LHCN-M2 (cell line): ENCODE measurements around the gene NR4A2. TPM values are rescaled to one million over a fixed set of nuclear protein-coding genes. Genes with fewer than 3 reads are reported as not detected.
"Not testable (repeated sequence)": the region's sequence is repeated elsewhere in the genome, so short reads cannot be mapped to it uniquely, and the experiment has no call there.

Experiments
- DNase-seq: peaks from one replicate; pipeline ENCODE4 v3.0.0-alpha.2; 2012; ENCODE audit warnings: low read depth
- total RNA-seq: library from RNA; depleted of rRNA; stranded (reverse); fragments of >200 nt; gene quantifications from 2 replicates; pipeline ENCODE4 v1.2.3, GENCODE V29; 2014; rRNA removed

The NR4A2 gene
- total RNA-seq, 1 experiment from 2014 or later, result 0.40 TPM

GRCh38 chr2:156321243-156321904, 11.1 kb downstream of the NR4A2 start:
- no peak for DNase-seq

- DNase-seq, result peak; percentile 43
These were observed 11.9 kb downstream of the NR4A2 start for GRCh38 chr2:156320486-156321098.

- DNase-seq, result no peak
These were observed 12.6 kb downstream of the NR4A2 start for GRCh38 chr2:156319811-156320485.

- no peak for DNase-seq
These were observed 14.9 kb downstream of the NR4A2 start for GRCh38 chr2:156317631-156318030.

- no peak for DNase-seq
These were observed 20.5 kb downstream of the NR4A2 start for GRCh38 chr2:156311976-156312375.

- DNase-seq, result no peak
These were observed 21.7 kb downstream of the NR4A2 start for GRCh38 chr2:156310773-156311172.

GRCh38 chr2:156309917-156310316, 22.6 kb downstream of the NR4A2 start:
- DNase-seq, result no peak

- no peak for DNase-seq
These were observed 23.4 kb downstream of the NR4A2 start for GRCh38 chr2:156309167-156309566.

- DNase-seq, result no peak
These were observed 25.7 kb downstream of the NR4A2 start for GRCh38 chr2:156306821-156307220.

GRCh38 chr2:156305121-156305520, 27.4 kb downstream of the NR4A2 start:
- DNase-seq, result no peak

- no peak for DNase-seq
These were observed 32.2 kb downstream of the NR4A2 start for GRCh38 chr2:156300337-156300736.

GRCh38 chr2:156294945-156295580, 37.5 kb downstream of the NR4A2 start:
- DNase-seq, result no peak

- not testable (repeated sequence) for DNase-seq
These were observed 39.1 kb downstream of the NR4A2 start for GRCh38 chr2:156293382-156293781.

GRCh38 chr2:156279446-156280150, 52.9 kb downstream of the NR4A2 start:
- DNase-seq, result no peak

Other genes starting within 250 kb of the NR4A2 start
- gene GPD2, start 103.7 kb upstream of the NR4A2 start, total RNA-seq, result 114 and 131 TPM in 2 replicates